Loucy (cell line): Measurements from ENCODE around the gene PGP.

Experiments
- H2AFZ ChIP-seq: fragments of 200-600 bp; sonication (generic); 2 replicates; pipeline ENCODE4 v1.6.0; 2016; ENCODE audit warnings: antibody characterized with exemption, mild to moderate bottlenecking, low read length, moderate library complexity
- H3F3A ChIP-seq: fragments of 200-600 bp; 2 replicates; pipeline ENCODE4 v1.6.0; 2016; ENCODE audit warnings: antibody characterized with exemption, low read depth, mild to moderate bottlenecking
- H3K27me3 ChIP-seq: fragments of 200-600 bp; sonication (generic); 2 replicates; pipeline ENCODE4 v1.6.1; 2014; ENCODE audit warnings: low read length, mild to moderate bottlenecking; ENCODE audit not compliant: insufficient read depth, poor library complexity, severe bottlenecking
- H3K36me3 ChIP-seq: fragments of 200-600 bp; sonication (generic); 2 replicates; pipeline ENCODE4 v1.6.1; 2016; ENCODE audit warnings: low read length; ENCODE audit not compliant: insufficient read depth
- H3K4me1 ChIP-seq: fragments of 200-600 bp; sonication (generic); 2 replicates; pipeline ENCODE4 v1.5.1; 2014; ENCODE audit warnings: low read length, mild to moderate bottlenecking; ENCODE audit not compliant: insufficient read depth, poor library complexity, severe bottlenecking
- H3K4me2 ChIP-seq: fragments of 200-600 bp; sonication (generic); 2 replicates; pipeline ENCODE4 v1.6.0; 2014; ENCODE audit warnings: antibody characterized with exemption, low read length, low read depth, mild to moderate bottlenecking; ENCODE audit not compliant: poor library complexity, severe bottlenecking
- H3K4me3 ChIP-seq: fragments of 200-600 bp; sonication (generic); 2 replicates; pipeline ENCODE4 v1.5.1; 2014; ENCODE audit warnings: low read length, mild to moderate bottlenecking, mixed read lengths; ENCODE audit not compliant: poor library complexity, severe bottlenecking
- H3K79me2 ChIP-seq: fragments of 200-600 bp; sonication (generic); 2 replicates; pipeline ENCODE4 v1.6.1; 2014; ENCODE audit warnings: low read length; ENCODE audit not compliant: insufficient read depth
- H3K9ac ChIP-seq: fragments of 200-600 bp; sonication (generic); 2 replicates; pipeline ENCODE4 v1.6.0; 2014; ENCODE audit warnings: mild to moderate bottlenecking, low read depth, low read length, moderate library complexity; ENCODE audit not compliant: poor library complexity, severe bottlenecking
- H3K9me2 ChIP-seq: fragments of 200-600 bp; sonication (generic); replicated peaks from 2 replicates; pipeline ENCODE4 v1.6.1; 2016; ENCODE audit warnings: low read depth, low read length, mixed read lengths
- H3K9me3 ChIP-seq: fragments of 200-600 bp; sonication (generic); 2 replicates; pipeline ENCODE4 v1.6.1; 2014; ENCODE audit warnings: mild to moderate bottlenecking, antibody characterized with exemption, low read length, low read depth; ENCODE audit not compliant: insufficient read depth
- H4K20me1 ChIP-seq: fragments of 200-600 bp; sonication (generic); 2 replicates; pipeline ENCODE4 v1.6.0; 2014; ENCODE audit warnings: antibody characterized with exemption, low read length, mild to moderate bottlenecking; ENCODE audit not compliant: insufficient read depth, poor library complexity, severe bottlenecking
- CTCF ChIP-seq: fragments of 200-600 bp; sonication (generic); conservative IDR thresholded peaks from 2 replicates; pipeline ENCODE4 v1.5.1; 2014; ENCODE audit warnings: mild to moderate bottlenecking, antibody characterized with exemption, low read length
- EZH2phosphoT487 ChIP-seq: fragments of 200-600 bp; IDR thresholded peaks from 2 replicates; pipeline ENCODE4 v1.6.1; 2018; ENCODE audit warnings: antibody characterized with exemption, mild to moderate bottlenecking, moderate library complexity, borderline replicate concordance

PGP gene

GRCh38 chr16:2233046-2233775, 18.6 kb upstream of the PGP start:
- H3K9me3 ChIP-seq, result no peaks in the 10 kb centered on the region
- TF ChIP-seq EZH2phosphoT487 (no peak), CTCF (no peak)
- no peaks in the 10 kb centered on the region for H3K27me3 ChIP-seq
- no peaks in the 10 kb centered on the region for H3K4me1 ChIP-seq
- H3K4me2 ChIP-seq, result no peak overlapping the region
- no peaks in the 10 kb centered on the region for H3F3A ChIP-seq
- H3K79me2 ChIP-seq, result no peaks in the 10 kb centered on the region
- H3K36me3 ChIP-seq, result no peaks in the 10 kb centered on the region; the same call in 1 of the 2 replicates
- no peak overlapping the region for H3K9ac ChIP-seq
- H2AFZ ChIP-seq, result no peak overlapping the region
- H3K9me2 ChIP-seq, result no peaks in the 10 kb centered on the region
- H4K20me1 ChIP-seq, result no peaks in the 10 kb centered on the region
- no peak overlapping the region for H3K4me3 ChIP-seq

- Histone ChIP-seq H3K36me3 (no peaks in the 10 kb centered on the region; the same call in 1 of the 2 replicates), H3K79me2 (peaks cover 5% of the 10 kb centered on the region; the same call in 1 of the 2 replicates), H3K4me1 (no peaks in the 10 kb centered on the region), H3F3A (no peaks in the 10 kb centered on the region), H3K9ac (no peak overlapping the region), H3K27me3 (no peaks in the 10 kb centered on the region), H2AFZ (no peak overlapping the region), H3K9me3 (no peaks in the 10 kb centered on the region), H4K20me1 (no peaks in the 10 kb centered on the region), H3K9me2 (no peaks in the 10 kb centered on the region), H3K4me2 (no peak overlapping the region), H3K4me3 (no peak overlapping the region)
- TF ChIP-seq CTCF (no peak), EZH2phosphoT487 (no peak)
These were observed 17.7 kb upstream of the PGP start for GRCh38 chr16:2232094-2232990.

GRCh38 chr16:2231016-2231931, 16.6 kb upstream of the PGP start:
- no peak for TF ChIP-seq CTCF
- no peak for TF ChIP-seq EZH2phosphoT487
- Histone ChIP-seq H3F3A (no peaks in the 10 kb centered on the region), H3K4me3 (no peak overlapping the region), H3K4me2 (no peak overlapping the region), H3K79me2 (peaks cover 13% of the 10 kb centered on the region; the same call in 1 of the 2 replicates), H3K27me3 (no peaks in the 10 kb centered on the region), H3K9me2 (no peaks in the 10 kb centered on the region), H3K36me3 (no peaks in the 10 kb centered on the region; the same call in 1 of the 2 replicates), H2AFZ (no peak overlapping the region), H3K9ac (no peak overlapping the region), H3K9me3 (no peaks in the 10 kb centered on the region), H3K4me1 (no peaks in the 10 kb centered on the region), H4K20me1 (no peaks in the 10 kb centered on the region)
